ENCODE measurements around the gene MUC20.
"Not testable (repeated sequence)": the region's sequence is repeated elsewhere in the genome, so short reads cannot be mapped to it uniquely, and the experiment has no call there.

The MUC20 gene

GRCh38 chr3:195720831-195721506 is at the start of gene MUC20:
Gene MUC20 (plus strand): TSS chr3:195720978. CDS start chr3:195721008, 30 bp downstream.
- not testable (repeated sequence) for DNase-seq

DNA sequence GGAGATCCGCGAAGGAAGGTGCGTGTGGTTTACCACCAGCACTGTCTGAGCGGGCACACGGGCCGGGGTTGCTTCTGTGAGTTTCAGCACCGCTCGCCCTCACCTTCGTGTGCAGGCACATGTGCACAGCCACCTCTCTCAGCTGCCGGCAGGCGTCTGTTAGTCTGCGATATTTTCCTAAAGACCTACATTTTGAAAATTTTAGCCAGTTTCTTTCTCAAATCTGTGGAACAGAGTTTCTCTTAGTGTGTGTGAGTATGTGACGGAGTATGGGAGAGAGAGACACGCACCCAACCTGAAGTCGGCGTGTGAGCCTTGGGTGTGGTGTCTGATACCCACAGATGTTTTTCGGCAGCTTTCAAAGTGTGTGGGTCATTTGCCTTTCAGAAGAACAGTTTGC is 49.5 kb upstream of the MUC20 start:
- not testable (repeated sequence) for DNase-seq

- not testable (repeated sequence) for DNase-seq
These were observed 47.1 kb upstream of the MUC20 start for GRCh38 chr3:195673711-195674110.

GRCh38 chr3:195678391-195679015 is 42.3 kb upstream of the MUC20 start:
- not testable (repeated sequence) for DNase-seq

- not testable (repeated sequence) for DNase-seq
These were observed 40.1 kb upstream of the MUC20 start for GRCh38 chr3:195680690-195681089.

DNA sequence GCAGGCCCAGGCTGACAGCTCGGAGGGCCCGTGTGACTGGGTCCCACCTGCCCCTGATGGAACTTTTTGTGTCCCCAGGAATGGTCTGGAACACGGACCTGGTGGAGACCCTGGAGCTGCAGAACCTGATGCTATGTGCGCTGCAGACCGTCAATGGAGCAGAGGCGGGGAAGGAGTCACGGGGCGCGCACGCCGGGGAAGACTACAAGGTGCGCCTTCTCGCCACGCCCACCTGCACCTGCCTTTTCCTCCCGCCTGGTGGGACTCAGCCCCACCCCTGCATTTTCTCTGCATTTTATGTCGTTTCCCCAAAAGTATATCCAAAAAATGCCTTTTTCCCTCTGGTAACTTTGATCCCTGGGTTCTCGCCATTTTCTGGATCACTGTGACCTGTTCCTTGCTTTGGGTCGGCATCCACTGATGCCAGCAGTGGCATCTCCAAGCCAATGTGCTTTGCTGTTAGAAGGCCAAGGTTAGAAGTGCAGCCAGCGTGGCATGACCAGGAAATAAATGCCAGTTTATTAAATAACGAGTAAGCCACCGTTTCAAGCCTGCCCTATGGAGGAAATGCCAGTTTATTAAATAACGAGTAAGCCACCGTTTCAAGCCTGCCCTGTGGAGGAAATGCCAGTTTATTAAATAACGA is 39.2 kb upstream of the MUC20 start:
- not testable (repeated sequence) for DNase-seq

DNA sequence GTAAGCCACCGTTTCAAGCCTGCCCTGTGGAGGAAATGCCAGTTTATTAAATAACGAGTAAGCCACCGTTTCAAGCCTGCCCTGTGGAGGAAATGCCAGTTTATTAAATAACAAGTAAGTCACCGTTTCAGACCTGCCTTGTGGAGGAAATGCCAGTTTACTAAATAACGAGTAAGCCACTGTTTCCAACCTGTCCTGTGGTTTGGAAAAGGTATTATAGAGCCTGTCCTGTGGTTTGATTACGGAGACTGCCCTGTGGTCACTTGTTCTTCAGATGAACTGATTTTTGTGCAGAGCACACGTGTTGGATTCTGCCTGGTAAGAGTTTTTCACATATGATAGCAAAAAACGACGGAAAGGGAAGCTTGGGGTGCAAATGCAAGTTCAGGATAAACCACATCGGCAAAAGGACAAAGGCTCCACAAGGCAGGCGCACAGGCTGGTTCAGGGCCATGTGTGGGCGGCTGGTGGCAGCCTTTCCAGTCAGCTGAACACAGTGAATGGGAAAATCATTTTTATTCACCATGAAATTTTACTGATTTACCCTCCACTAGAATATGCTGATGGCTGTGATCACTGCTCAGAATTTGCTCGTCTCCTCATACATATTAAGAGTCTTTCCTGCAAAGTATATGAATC is 38.6 kb upstream of the MUC20 start:
- not testable (repeated sequence) for DNase-seq

DNA sequence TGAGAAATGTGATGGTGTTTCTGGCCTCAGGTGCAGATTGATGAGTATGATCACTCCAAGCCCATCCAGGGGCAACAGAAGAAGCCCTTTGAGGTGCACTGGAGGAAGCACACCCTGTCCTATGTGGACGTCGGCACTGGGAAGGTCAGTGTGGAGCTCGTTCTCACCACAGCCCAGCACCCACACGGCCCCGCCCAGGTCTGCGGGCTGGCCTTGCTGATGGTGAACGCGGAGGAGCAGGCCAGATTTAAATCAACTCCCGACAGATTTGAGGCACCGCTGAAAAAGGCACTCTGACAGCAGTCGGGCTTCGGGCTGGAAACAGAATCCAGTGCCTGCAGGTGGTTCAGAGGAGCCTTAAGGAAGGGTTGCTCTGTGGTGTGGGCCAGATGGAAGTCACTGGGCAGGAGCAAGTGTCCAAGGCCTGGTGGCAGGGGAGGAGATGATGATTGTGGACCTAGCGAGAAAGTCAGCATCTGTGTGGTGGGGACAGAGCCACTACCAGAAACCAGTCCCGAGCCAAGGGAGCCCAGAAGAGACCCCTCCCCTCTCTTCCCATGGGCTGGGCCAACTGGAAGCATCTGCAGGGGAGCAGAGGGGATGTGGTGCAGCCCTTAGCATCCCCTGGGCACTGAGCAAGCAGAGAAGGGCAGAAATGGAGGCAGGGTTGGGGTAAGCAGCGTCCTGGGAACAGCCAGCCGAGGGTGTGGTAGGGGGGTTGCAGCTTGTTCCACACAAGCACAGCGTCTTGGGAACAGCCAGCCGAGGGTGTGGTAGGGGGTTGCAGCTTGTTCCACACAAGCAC is 36.9 kb upstream of the MUC20 start:
- not testable (repeated sequence) for DNase-seq

DNA sequence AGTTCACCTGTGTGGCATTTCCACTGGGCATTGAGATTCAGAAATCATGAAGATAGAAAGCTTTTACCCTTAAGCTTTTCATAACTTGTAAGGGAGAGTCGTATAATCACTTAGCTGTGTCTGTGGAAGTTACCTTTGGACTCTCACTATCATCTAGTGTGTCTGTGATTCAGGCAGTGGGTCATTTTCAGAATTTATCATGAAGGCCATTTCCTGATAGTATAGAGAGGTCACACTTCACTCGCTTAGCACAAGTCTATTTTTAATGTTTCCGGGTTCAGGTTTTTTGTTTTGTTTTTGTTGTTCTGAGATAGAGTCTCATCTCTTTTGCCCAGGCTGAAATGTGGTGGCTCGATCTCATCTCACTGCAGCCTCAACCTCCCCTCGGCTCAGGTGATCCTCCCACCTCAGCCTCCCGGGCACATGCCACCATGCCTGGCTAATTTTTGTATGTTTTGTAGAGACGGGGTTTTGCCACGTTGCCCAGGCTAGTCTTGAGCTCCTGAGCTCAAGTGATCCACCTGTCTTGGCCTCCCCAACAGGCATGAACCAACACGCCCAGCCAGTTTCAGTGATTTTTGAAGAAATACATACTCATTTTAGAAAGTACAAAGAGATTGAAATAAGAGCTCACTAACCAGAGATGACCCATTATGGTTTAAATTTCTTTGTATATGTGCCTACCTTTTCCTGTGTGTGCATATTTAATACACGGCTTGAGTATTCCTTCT is 36.1 kb upstream of the MUC20 start:
- DNase-seq: not testable (repeated sequence)

DNA sequence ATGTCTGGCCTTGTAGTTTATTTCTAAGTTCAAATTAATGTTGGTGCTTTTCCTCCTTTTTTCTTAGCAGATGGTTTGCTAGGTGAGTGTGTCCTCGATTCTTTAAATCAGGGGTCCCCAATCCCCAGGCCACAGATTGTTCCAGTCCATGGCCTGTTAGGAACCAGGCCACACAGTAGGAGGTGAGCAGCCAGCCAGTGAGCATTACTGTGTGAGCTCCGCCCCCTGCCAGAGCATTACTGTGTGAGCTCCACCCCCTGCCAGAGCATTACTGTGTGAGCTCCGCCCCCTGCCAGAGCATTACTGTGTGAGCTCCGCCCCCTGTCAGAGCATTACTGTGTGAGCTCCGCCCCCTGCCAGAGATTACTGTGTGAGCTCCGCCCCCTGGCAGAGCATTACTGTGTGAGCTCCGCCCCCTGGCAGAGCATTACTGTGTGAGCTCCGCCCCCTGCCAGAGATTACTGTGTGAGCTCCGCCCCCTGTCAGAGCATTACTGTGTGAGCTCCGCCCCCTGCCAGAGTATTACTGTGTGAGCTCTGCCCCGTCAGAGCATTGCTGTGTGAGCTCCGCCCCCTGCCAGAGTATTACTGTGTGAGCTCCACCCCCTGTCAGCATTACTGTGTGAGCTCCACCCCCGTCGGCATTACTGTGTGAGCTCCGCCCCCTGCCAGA is 34.1 kb upstream of the MUC20 start:
- DNase-seq: not testable (repeated sequence)

DNA sequence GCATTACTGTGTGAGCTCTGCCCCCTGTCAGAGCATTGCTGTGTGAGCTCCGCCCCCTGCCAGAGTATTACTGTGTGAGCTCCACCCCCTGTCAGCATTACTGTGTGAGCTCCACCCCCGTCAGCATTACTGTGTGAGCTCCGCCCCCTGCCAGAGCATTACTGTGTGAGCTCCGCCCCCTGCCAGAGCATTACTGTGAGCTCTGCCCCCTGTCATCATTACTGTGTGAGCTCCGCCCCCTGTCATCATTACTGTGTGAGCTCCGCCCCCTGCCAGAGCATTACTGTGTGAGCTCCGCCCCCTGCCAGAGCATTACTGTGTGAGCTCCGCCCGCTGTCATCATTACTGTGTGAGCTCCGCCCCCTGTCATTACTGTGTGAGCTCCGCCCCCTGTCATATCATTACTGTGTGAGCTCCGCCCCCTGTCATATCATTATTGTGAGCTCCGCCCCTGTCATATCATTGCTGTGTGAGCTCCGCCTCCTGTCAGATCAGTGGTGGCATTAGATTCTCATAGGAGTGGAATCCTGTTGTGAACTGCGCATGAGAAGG is 33.5 kb upstream of the MUC20 start:
- DNase-seq: peak; percentile 58

DNA sequence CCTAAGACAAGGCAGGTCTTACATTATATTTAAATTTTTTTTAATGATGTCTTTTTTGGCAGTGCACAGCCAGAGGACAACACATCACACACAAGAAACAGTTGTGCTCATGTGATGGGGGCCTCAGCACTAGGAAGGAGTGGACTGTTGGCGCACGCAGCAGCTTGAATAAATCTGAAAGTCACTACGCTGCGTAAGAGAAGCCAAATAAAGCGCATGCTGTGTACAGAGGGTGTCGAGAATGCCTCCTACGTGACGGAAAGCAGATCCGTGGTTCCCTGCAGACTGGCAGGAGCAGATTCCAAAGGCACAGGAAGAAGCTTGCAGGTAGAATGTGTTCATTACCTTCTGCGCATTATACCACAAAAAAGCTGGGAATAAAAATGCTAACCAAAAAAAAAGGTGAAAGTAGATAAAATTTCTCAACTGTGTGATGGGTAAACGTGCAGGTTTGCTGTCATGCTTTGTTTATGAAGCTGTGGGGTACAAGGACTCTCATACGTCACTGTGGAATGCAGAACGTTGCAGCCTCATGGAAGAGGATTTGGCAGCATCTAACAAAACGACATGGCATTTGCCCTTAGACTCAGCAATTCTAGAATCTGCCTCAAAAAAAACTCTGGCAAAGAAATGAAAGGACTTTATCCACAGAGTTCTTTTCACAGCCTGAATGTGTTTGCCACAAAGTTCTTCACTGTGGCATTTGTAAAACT is 32.2 kb upstream of the MUC20 start:
- DNase-seq: not testable (repeated sequence)

DNA sequence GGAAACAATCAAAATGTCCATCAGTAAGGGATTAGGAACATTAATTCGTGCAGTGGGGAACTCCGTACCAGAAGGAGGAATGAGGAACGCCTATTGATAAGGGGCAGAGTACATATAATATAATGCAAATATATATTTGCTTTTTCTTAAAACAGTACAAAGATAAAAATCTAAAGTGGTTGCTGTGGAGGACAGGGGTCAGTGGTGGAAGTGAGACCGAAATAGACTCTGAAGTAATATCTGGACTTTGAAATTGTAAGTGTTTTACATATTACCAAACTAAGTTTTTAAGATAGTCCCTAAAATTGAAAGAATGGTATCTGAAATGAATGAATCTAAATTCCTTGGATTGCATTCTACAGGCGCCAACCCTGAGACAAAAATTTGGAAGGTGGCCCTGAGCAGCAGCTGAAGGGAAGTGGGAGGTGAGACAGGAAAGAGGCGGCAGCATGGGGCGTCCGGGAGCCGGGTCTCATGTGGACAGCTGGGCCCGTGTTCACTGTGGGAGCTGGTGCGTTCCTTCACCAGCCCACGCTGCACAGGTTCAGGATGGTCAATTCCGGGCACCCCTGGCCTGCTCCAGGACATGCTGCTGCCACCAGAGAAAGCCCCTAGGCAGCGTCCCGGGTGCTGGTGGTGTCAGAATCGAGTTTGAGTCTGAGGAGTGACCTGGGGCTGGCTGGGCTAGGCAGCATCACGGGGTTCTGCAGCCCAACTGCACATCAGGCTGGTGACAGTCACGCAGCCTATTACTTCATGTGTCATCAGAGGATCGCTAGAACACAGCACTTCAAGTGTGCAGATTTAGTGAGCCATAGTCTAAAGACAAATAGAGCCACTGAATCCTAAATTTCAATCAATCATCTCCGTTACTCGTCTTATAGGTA is 31.4 kb upstream of the MUC20 start:
- not testable (repeated sequence) for DNase-seq

DNA sequence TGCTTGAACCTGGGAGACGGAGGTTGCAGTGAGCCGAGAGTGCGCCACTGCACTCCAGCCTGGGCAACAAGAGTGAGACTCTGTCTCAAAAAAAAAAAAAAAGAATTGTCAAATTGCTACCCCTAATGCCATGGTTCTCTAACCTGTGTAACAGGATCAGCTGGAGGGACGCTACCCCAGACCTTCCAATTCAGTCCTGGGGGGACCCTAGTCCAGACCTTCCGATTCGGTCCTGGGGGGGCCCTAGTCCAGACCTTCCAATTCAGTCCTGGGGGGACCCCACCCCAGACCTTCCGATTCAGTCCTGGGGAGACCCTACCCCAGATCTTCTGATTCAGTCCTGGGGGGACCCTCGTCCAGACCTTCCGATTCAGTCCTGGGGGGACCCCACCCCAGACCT is 29.8 kb upstream of the MUC20 start:
- DNase-seq: no peak

GRCh38 chr3:195691596-195692353 is 29.0 kb upstream of the MUC20 start:
- DNase-seq: not testable (repeated sequence)

DNA sequence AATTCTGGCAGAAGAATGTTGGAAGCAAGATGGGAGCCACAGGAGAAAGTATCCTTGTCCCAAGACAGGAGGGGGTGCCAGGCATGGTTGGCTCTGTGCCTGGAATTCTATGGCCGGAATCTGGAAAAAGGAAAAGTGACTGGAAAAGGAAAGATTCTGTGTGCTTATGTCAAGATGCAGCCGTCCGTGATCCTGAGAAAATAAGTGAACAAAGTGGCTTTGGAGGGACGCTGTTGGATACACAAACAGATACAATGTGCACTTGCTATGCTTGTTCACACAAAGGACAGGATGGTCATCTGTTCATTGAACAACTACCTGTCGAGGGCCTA is 28.5 kb upstream of the MUC20 start:
- DNase-seq: no peak

GRCh38 chr3:195692781-195693427 is 27.9 kb upstream of the MUC20 start:
- no peak for DNase-seq

Data from stimulated activated CD4-positive, alpha-beta T cell treated with anti-CD3 and anti-CD28 coated beads, Interleukin-4, amount 100 ng/mL, for 24 hours (primary cell).